Measurements from ENCODE around the gene RTRAF. TPM values are rescaled to one million over a fixed set of nuclear protein-coding genes. Genes with fewer than 3 reads are reported as not detected.

RTRAF gene
- polyA plus RNA-seq, 1 donor from 2014 or later: 119 TPM

GRCh38 chr14:52051871-52052270, 62.5 kb downstream of the RTRAF start:
- Histone ChIP-seq H3K4me3 (ENCODE audit: low read length) (no peak overlapping the region), H2AFZ (ENCODE audit: low read depth, low read length) (no peak overlapping the region), H3K9me3 (ENCODE audit: low read length) (no peaks in the 10 kb centered on the region), H3K27me3 (ENCODE audit: insufficient read depth, low read depth, low read length) (no peaks in the 10 kb centered on the region), H4K20me1 (ENCODE audit: insufficient read depth) (no peaks in the 10 kb centered on the region), H3K4me2 (ENCODE audit: low read length) (no peak overlapping the region), H3K27ac (ENCODE audit: low read length) (no peak overlapping the region), H3K9me2 (ENCODE audit: insufficient read depth, low read length) (no peaks in the 10 kb centered on the region), H3F3A (ENCODE audit: insufficient read depth, low read length, poor library complexity, severe bottlenecking) (no peaks in the 10 kb centered on the region), H3K9ac (ENCODE audit: low read length) (no peak overlapping the region), H3K79me2 (replicated peaks; ENCODE audit: insufficient read depth, low read length) (no peaks in the 10 kb centered on the region), H3K36me3 (ENCODE audit: insufficient read depth, low read length) (no peaks in the 10 kb centered on the region)
- no peak for TF ChIP-seq TAF1 (IDR thresholded peaks at IDR 0.05; ENCODE audit: low read depth)
- TF ChIP-seq SMC3 (conservative IDR thresholded peaks at IDR 0.05; ENCODE audit: poor library complexity): no peak
- no peak for TF ChIP-seq RAD21 (conservative IDR thresholded peaks at IDR 0.05)
- no peak for TF ChIP-seq MXI1 (conservative IDR thresholded peaks at IDR 0.05; ENCODE audit: poor library complexity, severe bottlenecking)
- TF ChIP-seq EZH2 (IDR thresholded peaks at IDR 0.05; ENCODE audit: borderline replicate concordance, insufficient read depth, low read length, poor library complexity, severe bottlenecking): no peak
- TF ChIP-seq, protein P1, sequence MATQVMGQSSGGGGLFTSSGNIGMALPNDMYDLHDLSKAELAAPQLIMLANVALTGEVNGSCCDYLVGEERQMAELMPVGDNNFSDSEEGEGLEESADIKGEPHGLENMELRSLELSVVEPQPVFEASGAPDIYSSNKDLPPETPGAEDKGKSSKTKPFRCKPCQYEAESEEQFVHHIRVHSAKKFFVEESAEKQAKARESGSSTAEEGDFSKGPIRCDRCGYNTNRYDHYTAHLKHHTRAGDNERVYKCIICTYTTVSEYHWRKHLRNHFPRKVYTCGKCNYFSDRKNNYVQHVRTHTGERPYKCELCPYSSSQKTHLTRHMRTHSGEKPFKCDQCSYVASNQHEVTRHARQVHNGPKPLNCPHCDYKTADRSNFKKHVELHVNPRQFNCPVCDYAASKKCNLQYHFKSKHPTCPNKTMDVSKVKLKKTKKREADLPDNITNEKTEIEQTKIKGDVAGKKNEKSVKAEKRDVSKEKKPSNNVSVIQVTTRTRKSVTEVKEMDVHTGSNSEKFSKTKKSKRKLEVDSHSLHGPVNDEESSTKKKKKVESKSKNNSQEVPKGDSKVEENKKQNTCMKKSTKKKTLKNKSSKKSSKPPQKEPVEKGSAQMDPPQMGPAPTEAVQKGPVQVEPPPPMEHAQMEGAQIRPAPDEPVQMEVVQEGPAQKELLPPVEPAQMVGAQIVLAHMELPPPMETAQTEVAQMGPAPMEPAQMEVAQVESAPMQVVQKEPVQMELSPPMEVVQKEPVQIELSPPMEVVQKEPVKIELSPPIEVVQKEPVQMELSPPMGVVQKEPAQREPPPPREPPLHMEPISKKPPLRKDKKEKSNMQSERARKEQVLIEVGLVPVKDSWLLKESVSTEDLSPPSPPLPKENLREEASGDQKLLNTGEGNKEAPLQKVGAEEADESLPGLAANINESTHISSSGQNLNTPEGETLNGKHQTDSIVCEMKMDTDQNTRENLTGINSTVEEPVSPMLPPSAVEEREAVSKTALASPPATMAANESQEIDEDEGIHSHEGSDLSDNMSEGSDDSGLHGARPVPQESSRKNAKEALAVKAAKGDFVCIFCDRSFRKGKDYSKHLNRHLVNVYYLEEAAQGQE (IDR thresholded peaks at IDR 0.05; ENCODE audit: borderline replicate concordance): no peak
- TF ChIP-seq EP300 (conservative IDR thresholded peaks at IDR 0.05; ENCODE audit: poor library complexity, severe bottlenecking): no peak
- TF ChIP-seq, protein P2, sequence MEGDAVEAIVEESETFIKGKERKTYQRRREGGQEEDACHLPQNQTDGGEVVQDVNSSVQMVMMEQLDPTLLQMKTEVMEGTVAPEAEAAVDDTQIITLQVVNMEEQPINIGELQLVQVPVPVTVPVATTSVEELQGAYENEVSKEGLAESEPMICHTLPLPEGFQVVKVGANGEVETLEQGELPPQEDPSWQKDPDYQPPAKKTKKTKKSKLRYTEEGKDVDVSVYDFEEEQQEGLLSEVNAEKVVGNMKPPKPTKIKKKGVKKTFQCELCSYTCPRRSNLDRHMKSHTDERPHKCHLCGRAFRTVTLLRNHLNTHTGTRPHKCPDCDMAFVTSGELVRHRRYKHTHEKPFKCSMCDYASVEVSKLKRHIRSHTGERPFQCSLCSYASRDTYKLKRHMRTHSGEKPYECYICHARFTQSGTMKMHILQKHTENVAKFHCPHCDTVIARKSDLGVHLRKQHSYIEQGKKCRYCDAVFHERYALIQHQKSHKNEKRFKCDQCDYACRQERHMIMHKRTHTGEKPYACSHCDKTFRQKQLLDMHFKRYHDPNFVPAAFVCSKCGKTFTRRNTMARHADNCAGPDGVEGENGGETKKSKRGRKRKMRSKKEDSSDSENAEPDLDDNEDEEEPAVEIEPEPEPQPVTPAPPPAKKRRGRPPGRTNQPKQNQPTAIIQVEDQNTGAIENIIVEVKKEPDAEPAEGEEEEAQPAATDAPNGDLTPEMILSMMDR (IDR thresholded peaks at IDR 0.05; ENCODE audit: poor library complexity, severe bottlenecking): no peak
- no peak for TF ChIP-seq POLR2AphosphoS5 (IDR thresholded peaks at IDR 0.05)

DNA sequence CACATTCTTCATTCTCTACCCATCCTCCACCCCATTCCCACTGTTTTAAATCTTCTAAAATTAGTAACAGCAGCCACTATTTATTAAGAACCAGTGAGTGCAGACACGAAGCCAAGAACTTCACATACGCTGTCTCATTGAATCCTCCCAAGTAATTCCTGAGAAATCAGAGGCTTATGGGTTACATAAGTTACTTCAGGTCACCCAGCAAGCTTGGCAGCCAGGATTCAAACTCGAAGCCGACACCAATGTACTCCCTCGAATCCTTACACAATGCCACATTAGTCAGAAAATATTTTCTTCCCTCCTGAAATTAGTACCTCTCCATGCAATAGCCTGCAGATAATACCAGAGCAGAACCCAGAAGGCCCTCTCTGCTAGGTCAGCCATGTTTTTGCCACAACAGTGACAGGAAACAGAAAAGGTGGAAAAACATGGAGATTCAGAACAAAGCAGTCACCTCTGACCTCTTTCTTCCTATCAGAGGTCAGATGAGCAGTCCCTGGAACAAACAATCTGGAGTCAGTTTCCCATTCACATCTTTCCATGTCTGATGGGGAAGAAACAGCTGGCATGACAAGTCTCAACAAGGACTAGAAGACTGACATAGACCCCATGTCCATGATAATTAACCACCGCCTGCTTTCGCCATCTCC, 63.1 kb downstream of the RTRAF start:
- H3K9me2 ChIP-seq (ENCODE audit: insufficient read depth, low read length): no peaks in the 10 kb centered on the region
- no peak for TF ChIP-seq MXI1 (conservative IDR thresholded peaks at IDR 0.05; ENCODE audit: poor library complexity, severe bottlenecking)
- no peak for TF ChIP-seq RAD21 (conservative IDR thresholded peaks at IDR 0.05)
- no peak for TF ChIP-seq SMC3 (conservative IDR thresholded peaks at IDR 0.05; ENCODE audit: poor library complexity)
- TF ChIP-seq, protein P2 (IDR thresholded peaks at IDR 0.05; ENCODE audit: poor library complexity, severe bottlenecking): no peak
- TF ChIP-seq, protein P1 (IDR thresholded peaks at IDR 0.05; ENCODE audit: borderline replicate concordance): no peak
- TF ChIP-seq TAF1 (IDR thresholded peaks at IDR 0.05; ENCODE audit: low read depth): no peak
- no peak for TF ChIP-seq EP300 (conservative IDR thresholded peaks at IDR 0.05; ENCODE audit: poor library complexity, severe bottlenecking)
- TF ChIP-seq EZH2 (IDR thresholded peaks at IDR 0.05; ENCODE audit: borderline replicate concordance, insufficient read depth, low read length, poor library complexity, severe bottlenecking): no peak
- TF ChIP-seq POLR2AphosphoS5 (IDR thresholded peaks at IDR 0.05): no peak

More for the DNA sequence above, 63.1 kb downstream of the RTRAF start:
- no peak overlapping the region for H3K4me2 ChIP-seq (ENCODE audit: low read length)
- H3K4me3 ChIP-seq (ENCODE audit: low read length): no peak overlapping the region
- H3F3A ChIP-seq (ENCODE audit: insufficient read depth, low read length, poor library complexity, severe bottlenecking): no peaks in the 10 kb centered on the region
- H3K9ac ChIP-seq (ENCODE audit: low read length): no peak overlapping the region
- no peaks in the 10 kb centered on the region for H3K27me3 ChIP-seq (ENCODE audit: insufficient read depth, low read depth, low read length)
- no peak overlapping the region for H2AFZ ChIP-seq (ENCODE audit: low read depth, low read length)
- no peaks in the 10 kb centered on the region for H4K20me1 ChIP-seq (ENCODE audit: insufficient read depth)
- H3K79me2 ChIP-seq (replicated peaks; ENCODE audit: insufficient read depth, low read length): no peaks in the 10 kb centered on the region
- H3K27ac ChIP-seq (ENCODE audit: low read length): no peak overlapping the region
- no peaks in the 10 kb centered on the region for H3K36me3 ChIP-seq (ENCODE audit: insufficient read depth, low read length)
- no peaks in the 10 kb centered on the region for H3K9me3 ChIP-seq (ENCODE audit: low read length)

Measured in neural cell (in vitro differentiated cells).